ENCODE measurements around the gene MSS51.

Gene MSS51

GRCh38 chr10:73410897-73411296, 22.5 kb downstream of the MSS51 start:
- Histone ChIP-seq H4K20me1 (ENCODE audit: insufficient read depth, low read length) (peaks cover 7% of the 10 kb centered on the region; the same call in 1 of the 2 replicates), H3K4me1 (ENCODE audit: insufficient read depth, low read length) (peaks cover 19% of the 10 kb centered on the region), H3K79me2 (ENCODE audit: insufficient read depth, low read length) (peaks cover 75% of the 10 kb centered on the region)

GRCh38 chr10:73408978-73409521, 24.3 kb downstream of the MSS51 start:
- H3K9me3 ChIP-seq (ENCODE audit: insufficient read depth, low read length, severe bottlenecking): no peaks in the 10 kb centered on the region
- H3K27ac ChIP-seq (ENCODE audit: low read length): no peak overlapping the region
- peaks cover 7% of the 10 kb centered on the region; the same call in 1 of the 2 replicates for H4K20me1 ChIP-seq (ENCODE audit: insufficient read depth, low read length)
- H3K4me3 ChIP-seq (ENCODE audit: low read depth in 1 of 2, low read length in 2 of 2): no peak overlapping the region
- DNase-seq (no peak), ATAC-seq (ENCODE audit: insufficient read depth, low read depth) (no peak)
- H3K36me3 ChIP-seq (ENCODE audit: insufficient read depth, low read length): peaks cover 4% of the 10 kb centered on the region; the same call in 1 of the 2 replicates
- H3K27me3 ChIP-seq (ENCODE audit: insufficient read depth, low read length, poor library complexity): no peaks in the 10 kb centered on the region
- peaks cover 90% of the 10 kb centered on the region for H3K79me2 ChIP-seq (ENCODE audit: insufficient read depth, low read length)
- peaks cover 12% of the 10 kb centered on the region for H3K4me1 ChIP-seq (ENCODE audit: insufficient read depth, low read length)
- no peak for TF ChIP-seq EZH2 (IDR thresholded peaks at IDR 0.05; ENCODE audit: borderline replicate concordance, low read depth, low read length, severe bottlenecking)
- no peak for TF ChIP-seq CTCF (IDR thresholded peaks at IDR 0.05; ENCODE audit: borderline replicate concordance, extremely low read depth, low read length, poor library complexity, severe bottlenecking)
- no peak overlapping the region for H2AFZ ChIP-seq (ENCODE audit: low read depth, low read length)
- no peak overlapping the region for H3K9ac ChIP-seq (ENCODE audit: low read depth, low read length)
- H3K4me2 ChIP-seq (ENCODE audit: insufficient read depth, low read length): no peak overlapping the region

More at GRCh38 chr10:73410897-73411296, 22.5 kb downstream of the MSS51 start:
- no peak for ATAC-seq (ENCODE audit: insufficient read depth, low read depth)
- H3K27ac ChIP-seq (ENCODE audit: low read length): no peak overlapping the region
- H3K9ac ChIP-seq (ENCODE audit: low read depth, low read length): no peak overlapping the region
- H3K9me3 ChIP-seq (ENCODE audit: insufficient read depth, low read length, severe bottlenecking): no peaks in the 10 kb centered on the region
- H3K4me3 ChIP-seq (ENCODE audit: low read depth in 1 of 2, low read length in 2 of 2): no peak overlapping the region
- TF ChIP-seq EZH2 (IDR thresholded peaks at IDR 0.05; ENCODE audit: borderline replicate concordance, low read depth, low read length, severe bottlenecking) (no peak), CTCF (IDR thresholded peaks at IDR 0.05; ENCODE audit: borderline replicate concordance, extremely low read depth, low read length, poor library complexity, severe bottlenecking) (no peak)
- no peak overlapping the region for H2AFZ ChIP-seq (ENCODE audit: low read depth, low read length)
- no peaks in the 10 kb centered on the region for H3K27me3 ChIP-seq (ENCODE audit: insufficient read depth, low read length, poor library complexity)
- no peak for DNase-seq
- no peak overlapping the region for H3K4me2 ChIP-seq (ENCODE audit: insufficient read depth, low read length)
- H3K36me3 ChIP-seq (ENCODE audit: insufficient read depth, low read length): peaks cover 4% of the 10 kb centered on the region; the same call in 1 of the 2 replicates

- TF ChIP-seq EZH2 (IDR thresholded peaks at IDR 0.05; ENCODE audit: borderline replicate concordance, low read depth, low read length, severe bottlenecking) (no peak), CTCF (IDR thresholded peaks at IDR 0.05; ENCODE audit: borderline replicate concordance, extremely low read depth, low read length, poor library complexity, severe bottlenecking) (no peak)
- Histone ChIP-seq H3K4me3 (ENCODE audit: low read depth in 1 of 2, low read length in 2 of 2) (no peak overlapping the region), H4K20me1 (ENCODE audit: insufficient read depth, low read length) (peaks cover 13% of the 10 kb centered on the region), H3K9me3 (ENCODE audit: insufficient read depth, low read length, severe bottlenecking) (no peaks in the 10 kb centered on the region), H3K27me3 (ENCODE audit: insufficient read depth, low read length, poor library complexity) (no peaks in the 10 kb centered on the region), H3K36me3 (ENCODE audit: insufficient read depth, low read length) (peaks cover 4% of the 10 kb centered on the region; the same call in 1 of the 2 replicates), H3K79me2 (ENCODE audit: insufficient read depth, low read length) (peaks cover 93% of the 10 kb centered on the region), H3K9ac (ENCODE audit: low read depth, low read length) (no peak overlapping the region), H3K27ac (ENCODE audit: low read length) (no peak overlapping the region), H2AFZ (ENCODE audit: low read depth, low read length) (no peak overlapping the region), H3K4me1 (ENCODE audit: insufficient read depth, low read length) (peaks cover 10% of the 10 kb centered on the region), H3K4me2 (ENCODE audit: insufficient read depth, low read length) (no peak overlapping the region)
- no peak for DNase-seq
- ATAC-seq (ENCODE audit: insufficient read depth, low read depth): no peak
Measured at GRCh38 chr10:73408061-73408460, 25.3 kb downstream of the MSS51 start.

All from DND-41 (cell line).